HG03432 (cell line): Measurements from ENCODE around the gene DIAPH3.

Experiments used
- ATAC-seq: cut with Tn5 transposase; IDR thresholded peaks from one replicate; pipeline ENCODE4 v1.9.1; 2021; ENCODE audit warnings: mild to moderate bottlenecking, moderate library complexity; ENCODE audit not compliant: unreplicated experiment

DIAPH3 gene

GRCh38 chr13:59883885-59884284 is 279.8 kb downstream of the DIAPH3 start:
- ATAC-seq: no peak

GRCh38 chr13:59880468-59880867 is 283.3 kb downstream of the DIAPH3 start:
- ATAC-seq: no peak

GRCh38 chr13:59879281-59879680 is 284.4 kb downstream of the DIAPH3 start:
- ATAC-seq: no peak

GRCh38 chr13:59877933-59878332 is 285.8 kb downstream of the DIAPH3 start:
- ATAC-seq: no peak

- ATAC-seq: no peak
These were observed 288.8 kb downstream of the DIAPH3 start for GRCh38 chr13:59874973-59875372.

- ATAC-seq: no peak
These were observed 289.9 kb downstream of the DIAPH3 start for GRCh38 chr13:59873856-59874255.

- no peak for ATAC-seq
These were observed 290.4 kb downstream of the DIAPH3 start for GRCh38 chr13:59873309-59873708.

GRCh38 chr13:59867867-59868266 is 295.9 kb downstream of the DIAPH3 start:
- no peak for ATAC-seq

- no peak for ATAC-seq
These were observed 298.3 kb downstream of the DIAPH3 start for GRCh38 chr13:59865398-59865797.

- no peak for ATAC-seq
These were observed 300.1 kb downstream of the DIAPH3 start for GRCh38 chr13:59863621-59864020.

- ATAC-seq: no peak
These were observed 302.1 kb downstream of the DIAPH3 start for GRCh38 chr13:59861676-59862075.

- ATAC-seq: no peak
These were observed 307.4 kb downstream of the DIAPH3 start for GRCh38 chr13:59856281-59856810.

- ATAC-seq: no peak
These were observed 316.7 kb downstream of the DIAPH3 start for GRCh38 chr13:59846845-59847620.

GRCh38 chr13:59843040-59843439 is 320.7 kb downstream of the DIAPH3 start:
- ATAC-seq: no peak

- no peak for ATAC-seq
These were observed 321.2 kb downstream of the DIAPH3 start for GRCh38 chr13:59842507-59842906.

GRCh38 chr13:59839186-59839585 is 324.5 kb downstream of the DIAPH3 start:
- ATAC-seq: no peak

GRCh38 chr13:59837101-59837500 is 326.6 kb downstream of the DIAPH3 start:
- no peak for ATAC-seq

- ATAC-seq: no peak
These were observed 328.2 kb downstream of the DIAPH3 start for GRCh38 chr13:59835569-59835968.

- no peak for ATAC-seq
These were observed 328.9 kb downstream of the DIAPH3 start for GRCh38 chr13:59834801-59835200.

GRCh38 chr13:59829690-59830089 is 334.0 kb downstream of the DIAPH3 start:
- no peak for ATAC-seq

- no peak for ATAC-seq
These were observed 340.2 kb downstream of the DIAPH3 start for GRCh38 chr13:59823486-59823885.

GRCh38 chr13:59809564-59809963 is 354.2 kb downstream of the DIAPH3 start:
- ATAC-seq: no peak

GRCh38 chr13:59806801-59807200 is 356.9 kb downstream of the DIAPH3 start:
- ATAC-seq: no peak
